HG03342 (cell line): ENCODE data around the gene NAV2.

ENCODE experiments used
- ATAC-seq: cut with Tn5 transposase; IDR thresholded peaks from one replicate; pipeline ENCODE4 v1.9.1; 2021; ENCODE audit warnings: mild to moderate bottlenecking, moderate library complexity; ENCODE audit not compliant: unreplicated experiment

NAV2 gene

GRCh38 chr11:19827399-19828135 lies 114.9 kb downstream of the NAV2 start:
- no peak for ATAC-seq

- ATAC-seq, result no peak
Measured at GRCh38 chr11:19828382-19829108, 115.9 kb downstream of the NAV2 start.

GRCh38 chr11:19829109-19829837 lies 116.6 kb downstream of the NAV2 start:
- ATAC-seq, result no peak

- ATAC-seq, result no peak
Measured at GRCh38 chr11:19832086-19832750, 119.6 kb downstream of the NAV2 start.

GRCh38 chr11:19832901-19833300 lies 120.3 kb downstream of the NAV2 start:
- no peak for ATAC-seq

GRCh38 chr11:19834771-19835170 lies 122.1 kb downstream of the NAV2 start:
- ATAC-seq, result no peak

- no peak for ATAC-seq
Measured at GRCh38 chr11:19836666-19837065, 124.0 kb downstream of the NAV2 start.

- no peak for ATAC-seq
Measured at GRCh38 chr11:19838994-19839768, 126.5 kb downstream of the NAV2 start.

GRCh38 chr11:19840961-19841360 lies 128.3 kb downstream of the NAV2 start:
- no peak for ATAC-seq

GRCh38 chr11:19842505-19842904 lies 129.9 kb downstream of the NAV2 start:
- ATAC-seq, result no peak

- no peak for ATAC-seq
Measured at GRCh38 chr11:19843079-19843478, 130.4 kb downstream of the NAV2 start.

GRCh38 chr11:19844012-19844411 lies 131.4 kb downstream of the NAV2 start:
- no peak for ATAC-seq

GRCh38 chr11:19844806-19845205 lies 132.2 kb downstream of the NAV2 start:
- ATAC-seq, result no peak

- ATAC-seq, result no peak
Measured at GRCh38 chr11:19845626-19846025, 133.0 kb downstream of the NAV2 start.

GRCh38 chr11:19846654-19847305 lies 134.1 kb downstream of the NAV2 start:
- no peak for ATAC-seq

GRCh38 chr11:19848219-19848618 lies 135.6 kb downstream of the NAV2 start:
- ATAC-seq, result no peak

- no peak for ATAC-seq
Measured at GRCh38 chr11:19849107-19849789, 136.6 kb downstream of the NAV2 start.

- ATAC-seq, result no peak
Measured at GRCh38 chr11:19849947-19850593, 137.4 kb downstream of the NAV2 start.

GRCh38 chr11:19852288-19852687 lies 139.7 kb downstream of the NAV2 start:
- ATAC-seq, result no peak
